Measurements from ENCODE around the gene BMAL2.
A peak's percentile ranks its signal among the peaks of the same experiment; 100 is the strongest.

BMAL2 gene, protein sequence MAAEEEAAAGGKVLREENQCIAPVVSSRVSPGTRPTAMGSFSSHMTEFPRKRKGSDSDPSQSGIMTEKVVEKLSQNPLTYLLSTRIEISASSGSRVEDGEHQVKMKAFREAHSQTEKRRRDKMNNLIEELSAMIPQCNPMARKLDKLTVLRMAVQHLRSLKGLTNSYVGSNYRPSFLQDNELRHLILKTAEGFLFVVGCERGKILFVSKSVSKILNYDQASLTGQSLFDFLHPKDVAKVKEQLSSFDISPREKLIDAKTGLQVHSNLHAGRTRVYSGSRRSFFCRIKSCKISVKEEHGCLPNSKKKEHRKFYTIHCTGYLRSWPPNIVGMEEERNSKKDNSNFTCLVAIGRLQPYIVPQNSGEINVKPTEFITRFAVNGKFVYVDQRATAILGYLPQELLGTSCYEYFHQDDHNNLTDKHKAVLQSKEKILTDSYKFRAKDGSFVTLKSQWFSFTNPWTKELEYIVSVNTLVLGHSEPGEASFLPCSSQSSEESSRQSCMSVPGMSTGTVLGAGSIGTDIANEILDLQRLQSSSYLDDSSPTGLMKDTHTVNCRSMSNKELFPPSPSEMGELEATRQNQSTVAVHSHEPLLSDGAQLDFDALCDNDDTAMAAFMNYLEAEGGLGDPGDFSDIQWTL

DNA sequence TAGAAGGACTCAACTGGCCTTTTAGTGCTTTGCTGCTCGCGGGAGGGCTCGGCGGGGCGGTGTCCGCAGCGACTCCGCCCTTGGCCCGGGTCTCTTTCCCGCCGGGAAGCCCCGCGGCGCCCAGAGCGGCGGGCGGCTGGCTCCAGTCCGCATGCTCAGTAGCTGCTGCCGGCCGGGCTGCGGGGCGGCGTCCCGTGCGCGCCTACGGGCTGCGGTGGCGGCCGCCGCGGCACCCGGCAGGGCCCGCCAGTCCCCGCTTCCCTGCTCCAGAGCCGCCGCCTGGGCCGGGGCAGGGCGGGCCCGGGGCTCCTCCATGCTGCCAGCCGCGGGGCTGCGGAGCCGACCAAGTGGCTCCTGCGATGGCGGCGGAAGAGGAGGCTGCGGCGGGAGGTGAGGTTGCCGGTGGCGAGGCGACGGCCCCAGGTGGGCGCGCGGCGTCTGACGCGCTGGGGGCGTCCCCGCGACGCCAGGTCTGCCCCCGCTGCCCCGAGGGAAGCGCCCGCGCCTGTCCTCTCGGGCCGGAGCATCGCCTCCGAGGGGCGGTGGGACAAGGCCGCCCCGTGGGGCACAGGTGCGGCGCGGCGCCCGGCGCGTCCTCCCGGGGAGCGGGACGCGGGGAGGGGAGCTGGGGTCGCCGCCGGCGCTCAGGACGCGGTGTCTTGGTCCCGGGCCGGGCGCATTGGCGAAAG, at the start of gene BMAL2:
Gene BMAL2 (plus strand): TSS at position 123 of the 689 bp plus-strand sequence. CDS start 237 bp downstream, at position 360.
- TF ChIP-seq, protein P1, sequence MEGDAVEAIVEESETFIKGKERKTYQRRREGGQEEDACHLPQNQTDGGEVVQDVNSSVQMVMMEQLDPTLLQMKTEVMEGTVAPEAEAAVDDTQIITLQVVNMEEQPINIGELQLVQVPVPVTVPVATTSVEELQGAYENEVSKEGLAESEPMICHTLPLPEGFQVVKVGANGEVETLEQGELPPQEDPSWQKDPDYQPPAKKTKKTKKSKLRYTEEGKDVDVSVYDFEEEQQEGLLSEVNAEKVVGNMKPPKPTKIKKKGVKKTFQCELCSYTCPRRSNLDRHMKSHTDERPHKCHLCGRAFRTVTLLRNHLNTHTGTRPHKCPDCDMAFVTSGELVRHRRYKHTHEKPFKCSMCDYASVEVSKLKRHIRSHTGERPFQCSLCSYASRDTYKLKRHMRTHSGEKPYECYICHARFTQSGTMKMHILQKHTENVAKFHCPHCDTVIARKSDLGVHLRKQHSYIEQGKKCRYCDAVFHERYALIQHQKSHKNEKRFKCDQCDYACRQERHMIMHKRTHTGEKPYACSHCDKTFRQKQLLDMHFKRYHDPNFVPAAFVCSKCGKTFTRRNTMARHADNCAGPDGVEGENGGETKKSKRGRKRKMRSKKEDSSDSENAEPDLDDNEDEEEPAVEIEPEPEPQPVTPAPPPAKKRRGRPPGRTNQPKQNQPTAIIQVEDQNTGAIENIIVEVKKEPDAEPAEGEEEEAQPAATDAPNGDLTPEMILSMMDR (IDR thresholded peaks at IDR 0.05; ENCODE audit: extremely low read depth, insufficient read depth, missing control alignments), result no peak
- DNase-seq (ENCODE audit: low spot score), result peak; percentile 81
- in situ Hi-C loops (cut with MboI; ENCODE audit: low pct_unique_long_range_greater_than_20kb, low sequenced_read_pairs, unreplicated experiment), result no loop called here

DNA sequence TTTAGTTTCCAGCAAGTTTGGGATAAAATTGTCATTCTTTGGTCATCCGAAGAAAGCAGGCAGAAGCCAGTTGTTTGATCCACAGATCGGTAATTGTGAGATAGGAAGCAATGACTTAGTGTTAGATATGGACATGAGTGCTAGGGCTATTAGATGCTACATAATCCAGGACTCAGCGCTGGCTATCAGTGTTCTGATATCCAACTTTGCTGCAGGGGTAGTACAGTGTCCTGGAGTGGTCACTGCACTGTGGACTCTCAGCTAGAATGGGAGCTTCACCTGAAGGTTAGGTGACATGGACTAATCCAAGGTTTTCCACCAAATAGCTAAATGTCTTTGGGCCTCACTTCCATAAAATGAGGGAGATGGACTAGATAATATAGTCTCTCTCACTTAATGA, 48.6 kb upstream of the BMAL2 start:
- TF ChIP-seq, protein P1 (IDR thresholded peaks at IDR 0.05; ENCODE audit: extremely low read depth, insufficient read depth, missing control alignments), result no peak
- in situ Hi-C loops (cut with MboI; ENCODE audit: low pct_unique_long_range_greater_than_20kb, low sequenced_read_pairs, unreplicated experiment), result no loop called here
- no peak for DNase-seq (ENCODE audit: low spot score)

DNA sequence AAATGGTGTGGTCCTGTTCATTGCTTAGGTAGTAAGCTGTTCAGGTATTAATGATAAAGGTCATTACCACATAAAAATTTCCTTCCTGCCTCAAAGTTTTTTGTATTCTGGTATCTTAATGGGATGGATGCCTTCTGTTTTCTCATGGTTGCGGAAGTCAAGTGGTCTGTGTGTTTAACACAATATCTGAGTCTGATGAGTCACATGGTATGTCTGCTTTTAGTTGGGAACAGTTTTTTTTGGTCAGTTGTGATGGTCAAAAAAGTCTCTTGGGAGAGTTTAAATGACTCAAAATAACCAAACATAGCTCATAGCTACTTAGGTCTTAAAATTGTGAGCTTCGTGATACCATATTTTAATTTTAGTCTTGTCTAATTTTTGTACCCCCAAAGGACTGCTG, 47.9 kb upstream of the BMAL2 start:
- peak; percentile 38 for DNase-seq (ENCODE audit: low spot score)
- TF ChIP-seq, protein P1 (IDR thresholded peaks at IDR 0.05; ENCODE audit: extremely low read depth, insufficient read depth, missing control alignments), result no peak
- in situ Hi-C loops (cut with MboI; ENCODE audit: low pct_unique_long_range_greater_than_20kb, low sequenced_read_pairs, unreplicated experiment), result no loop called here

DNA sequence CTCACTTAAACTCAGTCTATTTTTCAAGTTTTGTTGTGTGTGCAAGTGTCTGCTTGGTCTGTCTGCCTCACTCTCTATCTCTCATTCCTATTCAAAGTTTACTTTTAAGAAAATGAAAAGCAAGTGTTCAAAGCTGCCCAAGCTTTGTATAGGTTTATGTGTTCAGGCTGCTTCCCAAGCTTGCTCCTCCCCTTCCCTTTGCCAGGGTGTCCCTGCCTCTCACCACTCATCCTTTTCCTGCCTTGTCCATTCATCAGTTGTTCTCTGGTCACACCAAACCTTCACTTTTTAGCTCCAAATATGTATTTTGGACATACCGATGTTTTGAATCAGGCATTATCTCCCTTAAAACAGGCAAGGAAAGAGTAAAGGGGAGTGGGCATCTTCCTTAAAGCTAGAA, 47.2 kb upstream of the BMAL2 start:
- in situ Hi-C loops (cut with MboI; ENCODE audit: low pct_unique_long_range_greater_than_20kb, low sequenced_read_pairs, unreplicated experiment), result no loop called here
- no peak for DNase-seq (ENCODE audit: low spot score)
- TF ChIP-seq, protein P1 (IDR thresholded peaks at IDR 0.05; ENCODE audit: extremely low read depth, insufficient read depth, missing control alignments), result no peak

DNA sequence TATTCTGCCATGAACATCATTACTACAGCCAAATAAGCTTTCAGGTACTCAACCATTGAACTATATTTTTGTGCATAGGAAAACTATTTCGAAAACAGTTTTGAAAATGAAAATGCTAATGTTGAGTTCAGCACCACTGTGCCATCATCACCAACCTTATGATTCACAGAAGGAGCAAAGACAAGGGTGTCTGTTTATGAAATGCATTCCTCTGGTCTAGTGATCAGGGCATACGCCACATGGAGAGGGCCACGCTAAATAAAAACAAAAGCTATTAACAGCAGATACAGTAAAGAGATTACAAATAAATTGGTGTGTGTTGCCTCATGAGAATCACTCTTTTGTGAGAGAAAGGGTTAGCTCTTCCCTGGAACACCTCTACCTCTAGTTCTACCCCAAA, 43.2 kb upstream of the BMAL2 start:
- TF ChIP-seq, protein P1 (IDR thresholded peaks at IDR 0.05; ENCODE audit: extremely low read depth, insufficient read depth, missing control alignments), result no peak
- no peak for DNase-seq (ENCODE audit: low spot score)
- in situ Hi-C loops (cut with MboI; ENCODE audit: low pct_unique_long_range_greater_than_20kb, low sequenced_read_pairs, unreplicated experiment), result no loop called here

DNA sequence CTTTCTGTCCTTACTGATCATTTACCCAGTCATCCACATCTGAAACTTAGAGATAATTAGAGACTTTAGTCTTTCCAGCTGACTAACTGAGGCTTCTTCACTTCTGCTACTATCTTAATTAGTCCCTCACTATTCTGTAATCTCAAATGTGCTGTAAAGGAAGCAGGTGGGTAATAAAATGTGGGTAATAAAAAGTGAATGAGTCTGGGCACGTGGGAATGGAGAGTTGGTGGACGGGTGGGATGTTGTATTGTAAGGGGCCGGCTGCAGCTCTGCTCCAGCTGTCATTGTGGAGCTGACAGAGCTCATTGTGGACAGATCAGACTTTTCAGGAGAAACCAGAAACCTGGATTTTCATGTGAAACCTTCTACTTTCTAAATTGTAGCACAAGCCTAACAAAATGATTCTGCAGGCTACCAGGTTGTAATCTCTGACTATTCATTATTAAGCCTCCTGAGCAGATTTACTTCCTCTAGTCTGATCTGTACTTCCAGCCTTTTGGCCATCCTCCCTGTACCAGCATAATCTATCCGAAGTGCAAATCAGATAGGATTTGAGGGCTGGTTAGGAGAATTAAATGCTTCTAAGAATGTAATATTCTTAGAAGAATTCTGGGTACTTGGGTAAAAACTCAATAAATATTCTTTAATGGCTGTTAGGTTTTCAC, 42.0 kb upstream of the BMAL2 start:
- no peak for DNase-seq (ENCODE audit: low spot score)
- in situ Hi-C loops (cut with MboI; ENCODE audit: low pct_unique_long_range_greater_than_20kb, low sequenced_read_pairs, unreplicated experiment), result no loop called here
- TF ChIP-seq, protein P1 (IDR thresholded peaks at IDR 0.05; ENCODE audit: extremely low read depth, insufficient read depth, missing control alignments), result no peak

Measured in GM13977 (cell line).